OCI-LY3 (cell line): ENCODE data around the gene HPS3.

Experiments used
- EZH2phosphoT487 ChIP-seq: fragments of 200-600 bp; shearing (Covaris generic); IDR thresholded peaks from 2 replicates; pipeline ENCODE4 v1.6.1; 2018; ENCODE audit warnings: antibody characterized with exemption, mixed run types, low read depth
- TF ChIP-seq, protein P1 (sequence below): fragments of 200-600, 300-600 bp; sonication (generic); IDR thresholded peaks from 2 replicates; pipeline ENCODE4 v1.5.1; 2014; ENCODE audit warnings: antibody characterized with exemption, low read length, low read depth

DNA sequence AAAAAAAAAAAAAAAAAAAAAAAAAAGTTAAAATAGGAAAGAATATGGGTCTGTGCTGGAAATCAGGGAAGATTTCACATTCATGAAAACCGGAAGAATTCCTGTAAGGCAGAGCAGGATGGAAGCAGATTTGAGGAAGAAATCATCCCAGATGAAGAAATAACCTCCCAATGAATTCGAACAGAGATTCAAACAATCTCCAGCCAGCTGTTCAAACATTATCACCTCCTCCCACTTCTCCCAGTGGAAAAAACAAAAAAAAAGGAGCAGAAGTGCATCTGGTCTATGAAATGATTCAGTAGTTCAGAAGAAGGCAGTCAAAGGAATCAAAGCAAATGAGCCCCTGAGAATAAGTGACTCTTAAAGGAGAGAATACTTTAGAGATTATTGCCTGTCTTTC, 59.1 kb downstream of the HPS3 start:
- TF ChIP-seq, protein P1, sequence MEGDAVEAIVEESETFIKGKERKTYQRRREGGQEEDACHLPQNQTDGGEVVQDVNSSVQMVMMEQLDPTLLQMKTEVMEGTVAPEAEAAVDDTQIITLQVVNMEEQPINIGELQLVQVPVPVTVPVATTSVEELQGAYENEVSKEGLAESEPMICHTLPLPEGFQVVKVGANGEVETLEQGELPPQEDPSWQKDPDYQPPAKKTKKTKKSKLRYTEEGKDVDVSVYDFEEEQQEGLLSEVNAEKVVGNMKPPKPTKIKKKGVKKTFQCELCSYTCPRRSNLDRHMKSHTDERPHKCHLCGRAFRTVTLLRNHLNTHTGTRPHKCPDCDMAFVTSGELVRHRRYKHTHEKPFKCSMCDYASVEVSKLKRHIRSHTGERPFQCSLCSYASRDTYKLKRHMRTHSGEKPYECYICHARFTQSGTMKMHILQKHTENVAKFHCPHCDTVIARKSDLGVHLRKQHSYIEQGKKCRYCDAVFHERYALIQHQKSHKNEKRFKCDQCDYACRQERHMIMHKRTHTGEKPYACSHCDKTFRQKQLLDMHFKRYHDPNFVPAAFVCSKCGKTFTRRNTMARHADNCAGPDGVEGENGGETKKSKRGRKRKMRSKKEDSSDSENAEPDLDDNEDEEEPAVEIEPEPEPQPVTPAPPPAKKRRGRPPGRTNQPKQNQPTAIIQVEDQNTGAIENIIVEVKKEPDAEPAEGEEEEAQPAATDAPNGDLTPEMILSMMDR: no peak
- no peak for TF ChIP-seq EZH2phosphoT487
